Transverse colon (tissue), 4 donors: ENCODE data around the gene COG5.

Experiments used
- CTCF ChIP-seq, 5 experiments: fragments of 200-600 bp in 3 of 5; fragments of 450-650 bp in 2 of 5; sonication (generic) in 3 of 5; IDR thresholded peaks; 1 replicate in 2 of 5; 2 replicates in 3 of 5; pipeline ENCODE4 v1.5.1; 2016 to 2017; ENCODE audit warnings: antibody characterized with exemption in 5 of 5, inconsistent platforms in 3 of 5, mild to moderate bottlenecking in 2 of 5, moderate library complexity in 1 of 5
- POLR2A ChIP-seq: fragments of 450-650 bp; IDR thresholded peaks from one replicate; pipeline ENCODE4 v1.6.1; 2016; ENCODE audit warnings: antibody characterized with exemption, mild to moderate bottlenecking, moderate library complexity
- POLR2AphosphoS5 ChIP-seq, 3 donors: sonication (generic); formaldehyde crosslinking; IDR thresholded peaks; one replicate each; pipeline ENCODE4 v1.6.1; 2016; ENCODE audit warnings: antibody characterized with exemption in 3 of 3

DNA sequence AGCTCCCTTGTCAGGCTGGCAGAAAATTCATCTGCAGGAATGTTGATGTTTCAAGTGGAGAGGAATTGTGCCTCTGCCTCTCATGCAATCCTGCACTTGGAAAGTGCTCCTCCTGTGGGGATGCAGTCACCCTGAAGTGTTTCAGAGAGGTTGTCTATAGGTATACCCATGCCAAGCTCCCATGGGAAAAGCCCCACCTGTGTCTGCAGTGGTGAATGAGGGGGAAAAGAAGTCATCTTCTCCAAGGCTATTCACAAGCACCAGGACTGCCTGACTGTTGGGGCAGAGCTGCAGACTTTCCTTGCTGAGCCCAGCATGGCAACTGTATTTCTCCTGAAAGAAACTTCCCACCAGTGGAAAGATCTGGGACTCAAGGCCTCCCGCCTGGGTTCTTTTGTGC lies 58.4 kb downstream of the COG5 start:
- TF ChIP-seq CTCF (IDR thresholded peaks at IDR 0.05): no peak
- TF ChIP-seq POLR2AphosphoS5 (IDR thresholded peaks at IDR 0.05): no peak
- no peak for TF ChIP-seq POLR2A
